K562 (cell line): ENCODE measurements around the gene GCDH. TPM values are rescaled to one million over a fixed set of nuclear protein-coding genes. Genes with fewer than 3 reads are reported as not detected.

ENCODE experiments used
- ARNT ChIP-seq, 2 experiments: fragments of 450-650 bp; IDR thresholded peaks; 2 replicates each; pipeline ENCODE4 v1.6.1; 2016; ENCODE audit warnings: mild to moderate bottlenecking in 1 of 2
- BCOR ChIP-seq: fragments of 450-650 bp; IDR thresholded peaks from 2 replicates; pipeline ENCODE4 v1.6.1; 2016
- CREB1 ChIP-seq, 2 experiments: sonication (generic) in 1 of 2; formaldehyde crosslinking in 1 of 2; IDR thresholded peaks; 2 replicates each; pipeline versions ENCODE4 v1.6.1 to v1.8.0; 2012 to 2022; ENCODE audit warnings: inconsistent platforms in 1 of 2, mild to moderate bottlenecking in 1 of 2, missing genetic modification reagents in 1 of 2, moderate library complexity in 1 of 2
- ELF2 ChIP-seq: fragments of 250-450 bp; sonication (Bioruptor Pico); IDR thresholded peaks from 2 replicates; pipeline ENCODE4 v1.5.0; 2021; ENCODE audit warnings: mild to moderate bottlenecking
- NKRF ChIP-seq: fragments of 450-650 bp; IDR thresholded peaks from 2 replicates; pipeline ENCODE4 v1.6.1; 2016; ENCODE audit warnings: borderline replicate concordance
- PHB ChIP-seq: fragments of 250-450 bp; sonication (Bioruptor Pico); IDR thresholded peaks from 2 replicates; pipeline ENCODE4 v1.5.0; 2021
- SRSF3 ChIP-seq: fragments of 200-400 bp; formaldehyde crosslinking; IDR thresholded peaks from 2 replicates; pipeline ENCODE4 v1.6.1; 2016; ENCODE audit warnings: mild to moderate bottlenecking, low read length, moderate library complexity; ENCODE audit not compliant: insufficient read depth
- TCF15 ChIP-seq: fragments of 250-450 bp; sonication (Bioruptor Pico); IDR thresholded peaks from 2 replicates; pipeline ENCODE4 v1.8.0; 2022; ENCODE audit warnings: moderate library complexity, mild to moderate bottlenecking, inconsistent platforms
- TEAD4 ChIP-seq, 2 experiments: sonication (generic) in 1 of 2; formaldehyde crosslinking in 1 of 2; IDR thresholded peaks; 2 replicates each; pipeline versions ENCODE4 v1.6.1 to v1.8.0; 2012 to 2022; ENCODE audit warnings: borderline replicate concordance in 1 of 2, inconsistent platforms in 1 of 2, low read length in 1 of 2, mild to moderate bottlenecking in 1 of 2, missing genetic modification reagents in 1 of 2
- TFAM ChIP-seq: fragments of 250-450 bp; sonication (Bioruptor Pico); conservative IDR thresholded peaks from 2 replicates; pipeline ENCODE4 v1.5.0; 2021; ENCODE audit warnings: mild to moderate bottlenecking, moderate library complexity
- WHSC1 ChIP-seq: IDR thresholded peaks from one replicate; pipeline ENCODE4 v1.6.1; 2012; ENCODE audit warnings: low read length, control low read depth, inconsistent platforms
- ZNF121 ChIP-seq: sonication (generic); formaldehyde crosslinking; conservative IDR thresholded peaks from 2 replicates; pipeline ENCODE4 v1.8.0; 2022; ENCODE audit warnings: missing genetic modification reagents
- ZNF184 ChIP-seq: sonication (generic); formaldehyde crosslinking; IDR thresholded peaks from 2 replicates; pipeline ENCODE4 v1.5.0; 2020; ENCODE audit warnings: missing genetic modification reagents
- ZNF324 ChIP-seq: fragments of 250-450 bp; sonication (Bioruptor Pico); IDR thresholded peaks from 2 replicates; pipeline ENCODE4 v1.4.0; 2020; ENCODE audit warnings: mild to moderate bottlenecking
- ZNF583 ChIP-seq: fragments of 250-450 bp; sonication (Bioruptor Pico); IDR thresholded peaks from 2 replicates; pipeline ENCODE4 v1.4.0; 2020
- ZNF668 ChIP-seq: fragments of 250-450 bp; sonication (Bioruptor Pico); IDR thresholded peaks from 2 replicates; pipeline ENCODE4 v1.8.0; 2022; ENCODE audit warnings: mild to moderate bottlenecking, inconsistent platforms
- polyA plus RNA-seq, 8 experiments: library from polyadenylated mRNA; depleted of rRNA in 4 of 8; stranded (reverse) in 5 of 8; unstranded in 3 of 8; fragments of >200 nt; fragmentation: Nextera tagmentation in 2 of 8; fragmentation: Illumina TruSeq in 1 of 8; extraction: Ambion mirVana in 2 of 8; extraction: Trizol in 1 of 8; gene quantifications; 2 replicates each; pipeline versions ENCODE4 v1.2.1 to v1.2.3, GENCODE V29; 2011 to 2014; ENCODE audit warnings: inconsistent platforms in 1 of 8, missing spikeins in 1 of 8
- total RNA-seq, 7 experiments: library from RNA; depleted of rRNA in 6 of 7; stranded (reverse); fragments of >200 nt in 6 of 7; fragmentation: Illumina TruSeq in 2 of 7; extraction: Trizol in 2 of 7; gene quantifications; 2 replicates each; pipeline versions ENCODE4 v1.2.1 to v1.2.3, GENCODE V29; 2011 to 2021; ENCODE audit warnings: low replicate concordance in 1 of 7
- TF ChIP-seq, protein P1 (sequence below): sonication (generic); formaldehyde crosslinking; IDR thresholded peaks from 2 replicates; pipeline ENCODE4 v1.4.0; 2020; ENCODE audit warnings: mild to moderate bottlenecking, missing genetic modification reagents

Gene GCDH
- total and polyA plus RNA-seq, 9 of the 15 experiments (the other 6 are each of a cell fraction or from before 2014, with no cell fraction given): 2.9 to 50.8 (median 19.1) TPM

- TF ChIP-seq, protein P1, sequence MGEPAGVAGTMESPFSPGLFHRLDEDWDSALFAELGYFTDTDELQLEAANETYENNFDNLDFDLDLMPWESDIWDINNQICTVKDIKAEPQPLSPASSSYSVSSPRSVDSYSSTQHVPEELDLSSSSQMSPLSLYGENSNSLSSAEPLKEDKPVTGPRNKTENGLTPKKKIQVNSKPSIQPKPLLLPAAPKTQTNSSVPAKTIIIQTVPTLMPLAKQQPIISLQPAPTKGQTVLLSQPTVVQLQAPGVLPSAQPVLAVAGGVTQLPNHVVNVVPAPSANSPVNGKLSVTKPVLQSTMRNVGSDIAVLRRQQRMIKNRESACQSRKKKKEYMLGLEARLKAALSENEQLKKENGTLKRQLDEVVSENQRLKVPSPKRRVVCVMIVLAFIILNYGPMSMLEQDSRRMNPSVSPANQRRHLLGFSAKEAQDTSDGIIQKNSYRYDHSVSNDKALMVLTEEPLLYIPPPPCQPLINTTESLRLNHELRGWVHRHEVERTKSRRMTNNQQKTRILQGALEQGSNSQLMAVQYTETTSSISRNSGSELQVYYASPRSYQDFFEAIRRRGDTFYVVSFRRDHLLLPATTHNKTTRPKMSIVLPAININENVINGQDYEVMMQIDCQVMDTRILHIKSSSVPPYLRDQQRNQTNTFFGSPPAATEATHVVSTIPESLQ: no peak; the same call in 1 of the 2 replicates
- 0 out of 2 replicates have a peak, but pooled peaks have one; percentile 5 for TF ChIP-seq TEAD4 (IDR thresholded peaks at IDR 0.05; ENCODE audit: low read length)
- TF ChIP-seq TEAD4 (CRISPR knock-in tag; IDR thresholded peaks at IDR 0.05; ENCODE audit: borderline replicate concordance): no peak
- TF ChIP-seq ZNF668: peak; percentile 67; the same call in 1 of the 2 replicates
- TF ChIP-seq ZNF583 (CRISPR knock-in tag): peak; percentile 39; the same call in 1 of the 2 replicates
- TF ChIP-seq TFAM (CRISPR knock-in tag): no peak
- no peak for TF ChIP-seq BCOR
- TF ChIP-seq ELF2: 0 out of 2 replicates have a peak, but pooled peaks have one; percentile 55
- TF ChIP-seq ZNF184 (CRISPR knock-in tag): no peak
- TF ChIP-seq ZNF121 (CRISPR knock-in tag): 0 out of 2 replicates have a peak, but pooled peaks have one; percentile 17
- peak; percentile 44; the same call in 1 of the 2 replicates for TF ChIP-seq ZNF324 (CRISPR knock-in tag)
- peak; percentile 54; the same call in 1 of the 2 replicates for TF ChIP-seq PHB (CRISPR knock-in tag)
- 0 out of 2 replicates have a peak, but pooled peaks have one; percentile 57 for TF ChIP-seq SRSF3
- TF ChIP-seq WHSC1: no peak
- no peak for TF ChIP-seq TCF15 (CRISPR knock-in tag)
- no peak for TF ChIP-seq CREB1 (IDR thresholded peaks at IDR 0.05)
- 0 out of 2 replicates have a peak, but pooled peaks have one; percentile 10 for TF ChIP-seq CREB1 (CRISPR knock-in tag; IDR thresholded peaks at IDR 0.05)
- 0 out of 2 replicates have a peak, but pooled peaks have one; percentile 13 for TF ChIP-seq NKRF
- 0 out of 4 replicates have a peak, but pooled peaks of 1 of the 2 experiments have one; percentile 37 for TF ChIP-seq ARNT (IDR thresholded peaks at IDR 0.05)
Observed at GRCh38 chr19:12884627-12884925, 6.4 kb upstream of the GCDH start (continued).
